Psoas muscle (tissue), 8 donors: ENCODE measurements around the gene RIC8B. TPM values are rescaled to one million over a fixed set of nuclear protein-coding genes. Genes with fewer than 3 reads are reported as not detected.

Source experiments
- ATAC-seq, 4 donors: fragments of 200-7000 bp; cut with Tn5 transposase; one replicate each; pipeline ENCODE4 v1.9.1; 2020; ENCODE audit warnings: moderate library complexity in 3 of 4, mild to moderate bottlenecking in 2 of 4
- DNase-seq, 2 donors: peaks; one replicate each; pipeline ENCODE4 v3.0.0-alpha.2; 2020
- H3K27ac ChIP-seq: fragments of 200-600 bp; one replicate; pipeline ENCODE4 v1.8.0; 2022
- H3K27me3 ChIP-seq, 3 donors: fragments of 200-600 bp in 1 of 3; one replicate each; pipeline versions ENCODE4 v1.6.1 to v1.8.0; 2013 to 2022; ENCODE audit warnings: low read length in 2 of 3, mild to moderate bottlenecking in 2 of 3, moderate library complexity in 1 of 3; ENCODE audit not compliant: insufficient read depth in 3 of 3
- H3K36me3 ChIP-seq, 2 donors: fragments of 200-600 bp in 1 of 2; one replicate each; pipeline versions ENCODE4 v1.6.1 to v1.8.0; 2013 to 2022; ENCODE audit warnings: low read depth in 1 of 2, mild to moderate bottlenecking in 1 of 2, moderate library complexity in 1 of 2; ENCODE audit not compliant: insufficient read depth in 1 of 2
- H3K4me1 ChIP-seq: fragments of 200-600 bp; one replicate; pipeline ENCODE4 v1.8.0; 2022
- H3K4me3 ChIP-seq: fragments of 200-600 bp; one replicate; pipeline ENCODE4 v1.8.0; 2022; ENCODE audit warnings: mild to moderate bottlenecking
- H3K9me3 ChIP-seq: fragments of 200-600 bp; one replicate; pipeline ENCODE4 v1.8.0; 2022
- WGBS, 3 donors: extraction: QIAGEN DNeasy Blood & Tissue Kit; methylation state at CpG; one replicate each; pipeline versions ENCODE4 v1.1.6 to v1.1.7; 2013; 5-methylcytosine and 5-hydroxymethylcytosine counted together
- intact Hi-C, 2 donors: fragments of 100-400 bp; cut with DNase I; formaldehyde crosslinking; loops; one replicate each; pipeline versions ENCODE4 v1.11.0 to v1.14.2; 2022
- polyA plus RNA-seq, 3 donors: library from polyadenylated mRNA; stranded (reverse); fragments of 200-250 nt; gene quantifications; one replicate each; pipeline ENCODE4 v1.2.3, GENCODE V29; 2013
- total RNA-seq, 4 donors: library from RNA; stranded (reverse); fragmentation: NEBNext Ultra II Directional in 2 of 4; extraction: Animal tissue kit (Norgen Biotek cat#: 25700) in 2 of 4; gene quantifications; one replicate each; pipeline versions ENCODE4 v1.2.1 to v1.2.4, GENCODE V29; 2021 to 2023
- TF ChIP-seq, protein P1 (sequence below): fragments of 200-600 bp; IDR thresholded peaks from one replicate; pipeline ENCODE4 v1.8.0; 2022; ENCODE audit warnings: antibody characterized with exemption
- donor health status: healthy with polysubstance abuse.
- donor health status: DM: no; HTN: no; CAD: no; lungs with moderate emphysema.
- donor health status: Bipolar disorder and iron deficiency.
- donor health status: healthy.
- donor health status: DM: yes; HTN: yes; CAD: no.
- donor health status: DM: no; HTN: no; CAD: no.
- donor health status: DM: no; HTN: no; CAD: no.
- donor health status: DM: yes; HTN: yes; CAD: no.

The RIC8B gene
- total and polyA plus RNA-seq, 7 donors = 4.9 to 19.3 (median 10.5) TPM

DNA sequence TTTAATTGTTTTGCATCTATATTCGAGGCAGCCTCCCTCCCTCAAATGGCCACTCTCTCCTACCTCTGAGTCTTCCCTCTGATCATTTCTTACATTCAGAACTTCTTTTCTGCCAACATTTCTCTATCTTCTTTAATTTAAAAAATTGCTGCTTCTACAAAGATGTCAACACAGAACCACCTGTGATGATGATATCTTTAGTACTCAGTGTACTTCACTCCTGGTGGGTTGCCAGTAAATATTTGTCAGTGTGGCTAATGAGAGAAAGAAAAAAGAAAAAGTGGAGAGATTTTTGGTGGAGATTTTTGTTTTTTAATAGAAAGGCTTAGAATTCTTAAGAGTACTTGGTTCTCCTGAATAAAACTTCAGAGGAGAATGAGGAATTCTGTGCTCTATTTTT lies 8.1 kb downstream of the RIC8B start:
- DNase-seq = no peak
- Histone ChIP-seq H3K9me3 (no peaks in the 10 kb centered on the region), H3K27ac (no peak overlapping the region), H3K4me1 (peaks cover 45% of the 10 kb centered on the region), H3K4me3 (no peak overlapping the region), H3K36me3 (peaks cover 0 to 18% of the 10 kb centered on the region in 2 donors), H3K27me3 (no peaks in the 10 kb centered on the region)
- intact Hi-C loops = no loop called here
- 30 to 79% (median 36%) methylated on average over 1 of the region's 1 CpG for WGBS, 3 donors
- TF ChIP-seq, protein P1, sequence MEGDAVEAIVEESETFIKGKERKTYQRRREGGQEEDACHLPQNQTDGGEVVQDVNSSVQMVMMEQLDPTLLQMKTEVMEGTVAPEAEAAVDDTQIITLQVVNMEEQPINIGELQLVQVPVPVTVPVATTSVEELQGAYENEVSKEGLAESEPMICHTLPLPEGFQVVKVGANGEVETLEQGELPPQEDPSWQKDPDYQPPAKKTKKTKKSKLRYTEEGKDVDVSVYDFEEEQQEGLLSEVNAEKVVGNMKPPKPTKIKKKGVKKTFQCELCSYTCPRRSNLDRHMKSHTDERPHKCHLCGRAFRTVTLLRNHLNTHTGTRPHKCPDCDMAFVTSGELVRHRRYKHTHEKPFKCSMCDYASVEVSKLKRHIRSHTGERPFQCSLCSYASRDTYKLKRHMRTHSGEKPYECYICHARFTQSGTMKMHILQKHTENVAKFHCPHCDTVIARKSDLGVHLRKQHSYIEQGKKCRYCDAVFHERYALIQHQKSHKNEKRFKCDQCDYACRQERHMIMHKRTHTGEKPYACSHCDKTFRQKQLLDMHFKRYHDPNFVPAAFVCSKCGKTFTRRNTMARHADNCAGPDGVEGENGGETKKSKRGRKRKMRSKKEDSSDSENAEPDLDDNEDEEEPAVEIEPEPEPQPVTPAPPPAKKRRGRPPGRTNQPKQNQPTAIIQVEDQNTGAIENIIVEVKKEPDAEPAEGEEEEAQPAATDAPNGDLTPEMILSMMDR = no peak
- no peak for ATAC-seq

DNA sequence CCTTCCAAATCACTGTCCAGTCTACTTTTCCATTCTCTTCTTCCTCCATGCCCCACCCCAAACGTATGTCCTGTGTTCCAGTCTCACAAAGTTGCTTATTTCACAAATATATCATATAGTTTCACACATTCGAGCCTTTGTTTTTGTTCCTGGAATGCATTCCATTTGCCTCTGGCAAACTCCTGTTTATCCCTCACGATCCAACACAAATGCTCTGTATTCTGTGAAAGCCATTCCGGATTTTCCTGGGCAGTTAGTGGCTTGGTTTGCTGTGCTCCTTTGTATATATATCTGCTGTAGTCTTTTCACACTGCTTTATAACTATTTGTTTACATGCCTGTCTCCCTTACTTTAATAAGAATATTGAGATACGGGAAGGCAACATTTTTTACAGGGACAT lies 9.0 kb downstream of the RIC8B start:
- H3K9me3 ChIP-seq = no peaks in the 10 kb centered on the region
- H3K36me3 ChIP-seq = peaks cover 0 to 18% of the 10 kb centered on the region in 2 donors
- no peak overlapping the region for H3K4me3 ChIP-seq
- TF ChIP-seq, protein P1 = no peak
- ATAC-seq (no peak), DNase-seq (no peak)
- whole genome bisulfite sequencing, 3 donors = 77 to 89% (median 78%) methylated on average over 5 of the region's 5 CpGs
- peaks cover 39% of the 10 kb centered on the region for H3K4me1 ChIP-seq
- intact Hi-C loops = no loop called here
- no peaks in the 10 kb centered on the region for H3K27me3 ChIP-seq
- H3K27ac ChIP-seq = no peak overlapping the region

DNA sequence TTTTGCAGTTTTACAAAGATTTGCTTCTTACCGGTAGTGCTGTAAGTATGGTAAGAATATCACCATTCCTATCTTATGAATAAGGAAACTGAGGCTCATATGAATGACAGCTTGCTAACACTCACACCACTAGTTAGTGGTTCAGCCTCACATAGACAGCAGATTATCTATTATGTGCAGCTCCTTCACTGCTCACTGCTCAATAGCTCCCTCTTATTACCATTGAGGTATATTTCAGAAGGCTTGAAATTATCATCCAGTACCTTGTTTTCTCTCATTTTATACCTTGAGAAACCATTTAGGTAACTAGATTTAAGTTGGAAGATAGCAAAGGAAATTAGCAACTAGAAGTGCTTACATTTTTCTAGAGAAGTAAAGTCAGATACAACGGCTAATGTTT lies 15.5 kb downstream of the RIC8B start:
- H3K9me3 ChIP-seq = no peaks in the 10 kb centered on the region
- H3K36me3 ChIP-seq = peaks cover 4 to 24% of the 10 kb centered on the region in 2 donors
- intact Hi-C loops = no loop called here
- H3K27me3 ChIP-seq = no peaks in the 10 kb centered on the region
- TF ChIP-seq, protein P1 = no peak
- no peak overlapping the region for H3K27ac ChIP-seq
- 94 to 96% (median 96%) methylated on average over 2 of the region's 2 CpGs for WGBS, 3 donors
- ATAC-seq = no peak
- no peak overlapping the region for H3K4me3 ChIP-seq
- no peaks in the 10 kb centered on the region for H3K4me1 ChIP-seq
- DNase-seq = no peak

DNA sequence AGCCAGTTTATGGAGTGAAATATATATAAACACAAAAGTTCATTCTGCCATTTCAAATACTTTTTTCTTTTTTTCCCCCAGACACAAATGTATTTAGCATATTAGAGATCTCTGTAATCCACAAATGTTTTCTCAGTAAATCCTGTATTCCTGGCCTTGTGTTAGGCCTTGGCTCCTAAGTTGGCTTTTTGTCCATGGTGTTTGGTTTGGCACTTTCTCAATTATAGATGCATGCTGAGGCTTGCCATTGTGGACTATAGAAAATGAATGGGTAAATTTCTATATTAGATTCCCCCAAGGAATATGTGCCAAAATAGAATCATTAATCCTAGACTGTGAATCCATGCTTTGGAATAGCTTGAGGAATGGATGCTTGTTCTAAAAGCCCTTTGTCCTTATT lies 17.0 kb downstream of the RIC8B start:
- Histone ChIP-seq H3K36me3 (peaks cover 4 to 18% of the 10 kb centered on the region in 2 donors), H3K4me3 (no peak overlapping the region), H3K4me1 (no peaks in the 10 kb centered on the region), H3K27ac (no peak overlapping the region), H3K27me3 (no peaks in the 10 kb centered on the region), H3K9me3 (no peaks in the 10 kb centered on the region)
- ATAC-seq (no peak), DNase-seq (no peak)
- intact Hi-C loops = no loop called here
- TF ChIP-seq, protein P1 = no peak

DNA sequence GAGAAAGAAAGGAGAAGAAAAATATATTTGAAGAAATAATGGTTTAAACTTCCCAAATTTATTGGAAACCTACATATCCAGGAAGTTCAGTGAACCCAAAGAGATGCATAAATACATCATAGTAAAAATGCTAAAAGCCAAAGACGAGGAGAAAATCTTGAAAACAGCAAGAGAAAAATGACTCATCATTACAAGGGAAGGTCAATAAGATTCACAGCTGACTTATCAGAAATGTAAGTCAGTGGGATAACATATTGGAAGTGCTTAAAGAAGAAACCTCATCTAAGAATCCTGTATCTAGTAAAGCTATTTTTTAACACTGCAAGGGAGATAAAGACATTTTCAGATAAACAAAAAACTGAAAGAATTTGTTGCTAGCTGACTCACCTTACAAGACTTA lies 19.9 kb downstream of the RIC8B start:
- ATAC-seq (no peak), DNase-seq (no peak)
- Histone ChIP-seq H3K4me3 (no peak overlapping the region), H3K36me3 (peaks cover 4 to 18% of the 10 kb centered on the region in 2 donors), H3K4me1 (peaks cover 5% of the 10 kb centered on the region), H3K27me3 (no peaks in the 10 kb centered on the region), H3K9me3 (no peaks in the 10 kb centered on the region), H3K27ac (no peak overlapping the region)
- WGBS, 3 donors = 81 to 91% (median 83%) methylated on average over 1 of the region's 1 CpG
- intact Hi-C loops = no loop called here
- TF ChIP-seq, protein P1 = no peak
